Ishikawa (cell line): ENCODE results near the gene AUTS2.

Experiments
- CEBPB ChIP-seq: IDR thresholded peaks from 2 replicates; pipeline ENCODE4 v1.6.1; 2012
- CREB1 ChIP-seq: IDR thresholded peaks from 2 replicates; pipeline ENCODE4 v1.6.1; 2012; ENCODE audit warnings: low read depth
- EGR1 ChIP-seq: IDR thresholded peaks from 2 replicates; pipeline ENCODE4 v1.6.1; 2012
- EP300 ChIP-seq: IDR thresholded peaks from 2 replicates; pipeline ENCODE4 v1.6.1; 2012; ENCODE audit warnings: borderline replicate concordance
- FOXM1 ChIP-seq: IDR thresholded peaks from 2 replicates; pipeline ENCODE4 v1.6.1; 2012; ENCODE audit warnings: low read depth, borderline replicate concordance
- NFIC ChIP-seq: IDR thresholded peaks from 2 replicates; pipeline ENCODE4 v1.6.1; 2012
- RAD21 ChIP-seq: IDR thresholded peaks from 2 replicates; pipeline ENCODE4 v1.6.1; 2012; ENCODE audit warnings: low read depth
- TAF1 ChIP-seq: IDR thresholded peaks from 2 replicates; pipeline ENCODE4 v1.6.1; 2012; ENCODE audit warnings: low read depth, mild to moderate bottlenecking
- TCF12 ChIP-seq: IDR thresholded peaks from 2 replicates; pipeline ENCODE4 v1.6.1; 2012; ENCODE audit warnings: low read depth
- TEAD4 ChIP-seq: IDR thresholded peaks from 2 replicates; pipeline ENCODE4 v1.6.1; 2012
- YY1 ChIP-seq: IDR thresholded peaks from 2 replicates; pipeline ENCODE4 v1.6.1; 2012; ENCODE audit warnings: low read depth
- ZBTB7A ChIP-seq: IDR thresholded peaks from 2 replicates; pipeline ENCODE4 v1.6.1; 2012; ENCODE audit warnings: low read depth
- TF ChIP-seq, protein P1 (sequence below): IDR thresholded peaks from 2 replicates; pipeline ENCODE4 v1.6.1; 2012
- TF ChIP-seq, protein P2 (sequence below): IDR thresholded peaks from 2 replicates; pipeline ENCODE4 v1.6.1; 2012; ENCODE audit warnings: low read depth, mild to moderate bottlenecking
- TF ChIP-seq, protein P3 (sequence below): IDR thresholded peaks from 2 replicates; pipeline ENCODE4 v1.6.1; 2012

AUTS2 gene

DNA sequence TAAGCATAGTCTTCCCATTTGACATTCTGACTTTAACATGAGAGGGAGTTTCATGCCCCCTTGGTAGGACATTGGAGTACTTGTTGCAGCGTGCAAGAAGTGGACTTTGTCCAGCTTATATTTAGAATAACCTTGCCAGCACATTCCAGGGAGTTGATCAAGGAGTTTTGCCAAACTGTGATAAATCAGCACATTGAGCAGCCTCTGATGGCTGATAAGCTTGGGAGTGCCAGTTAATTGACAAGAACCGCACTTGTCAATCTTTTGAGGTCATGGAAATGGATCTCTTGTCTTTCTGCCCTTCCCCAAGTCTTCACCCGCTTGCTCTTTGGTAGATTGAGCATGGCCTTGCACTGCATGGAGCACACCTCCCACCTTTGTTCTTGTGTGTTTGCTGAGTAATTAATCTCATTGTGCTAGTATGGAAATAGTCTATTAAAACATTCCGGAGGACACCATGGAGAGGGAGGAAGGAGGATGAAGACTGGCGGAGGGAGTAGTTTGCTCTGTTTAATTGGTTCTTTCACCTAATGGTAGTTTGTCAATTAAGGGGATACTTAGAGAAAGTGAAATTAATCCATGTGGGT, 865.2 kb downstream of the AUTS2 start:
- TF ChIP-seq CREB1 (no peak), EGR1 (no peak), TAF1 (no peak), TCF12 (no peak), ZBTB7A (no peak), RAD21 (no peak), YY1 (no peak), CEBPB (no peak), TEAD4 (no peak)
- TF ChIP-seq, protein P1, sequence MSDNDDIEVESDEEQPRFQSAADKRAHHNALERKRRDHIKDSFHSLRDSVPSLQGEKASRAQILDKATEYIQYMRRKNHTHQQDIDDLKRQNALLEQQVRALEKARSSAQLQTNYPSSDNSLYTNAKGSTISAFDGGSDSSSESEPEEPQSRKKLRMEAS: no peak
- TF ChIP-seq, protein P2, sequence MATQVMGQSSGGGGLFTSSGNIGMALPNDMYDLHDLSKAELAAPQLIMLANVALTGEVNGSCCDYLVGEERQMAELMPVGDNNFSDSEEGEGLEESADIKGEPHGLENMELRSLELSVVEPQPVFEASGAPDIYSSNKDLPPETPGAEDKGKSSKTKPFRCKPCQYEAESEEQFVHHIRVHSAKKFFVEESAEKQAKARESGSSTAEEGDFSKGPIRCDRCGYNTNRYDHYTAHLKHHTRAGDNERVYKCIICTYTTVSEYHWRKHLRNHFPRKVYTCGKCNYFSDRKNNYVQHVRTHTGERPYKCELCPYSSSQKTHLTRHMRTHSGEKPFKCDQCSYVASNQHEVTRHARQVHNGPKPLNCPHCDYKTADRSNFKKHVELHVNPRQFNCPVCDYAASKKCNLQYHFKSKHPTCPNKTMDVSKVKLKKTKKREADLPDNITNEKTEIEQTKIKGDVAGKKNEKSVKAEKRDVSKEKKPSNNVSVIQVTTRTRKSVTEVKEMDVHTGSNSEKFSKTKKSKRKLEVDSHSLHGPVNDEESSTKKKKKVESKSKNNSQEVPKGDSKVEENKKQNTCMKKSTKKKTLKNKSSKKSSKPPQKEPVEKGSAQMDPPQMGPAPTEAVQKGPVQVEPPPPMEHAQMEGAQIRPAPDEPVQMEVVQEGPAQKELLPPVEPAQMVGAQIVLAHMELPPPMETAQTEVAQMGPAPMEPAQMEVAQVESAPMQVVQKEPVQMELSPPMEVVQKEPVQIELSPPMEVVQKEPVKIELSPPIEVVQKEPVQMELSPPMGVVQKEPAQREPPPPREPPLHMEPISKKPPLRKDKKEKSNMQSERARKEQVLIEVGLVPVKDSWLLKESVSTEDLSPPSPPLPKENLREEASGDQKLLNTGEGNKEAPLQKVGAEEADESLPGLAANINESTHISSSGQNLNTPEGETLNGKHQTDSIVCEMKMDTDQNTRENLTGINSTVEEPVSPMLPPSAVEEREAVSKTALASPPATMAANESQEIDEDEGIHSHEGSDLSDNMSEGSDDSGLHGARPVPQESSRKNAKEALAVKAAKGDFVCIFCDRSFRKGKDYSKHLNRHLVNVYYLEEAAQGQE: no peak
- TF ChIP-seq, protein P3, sequence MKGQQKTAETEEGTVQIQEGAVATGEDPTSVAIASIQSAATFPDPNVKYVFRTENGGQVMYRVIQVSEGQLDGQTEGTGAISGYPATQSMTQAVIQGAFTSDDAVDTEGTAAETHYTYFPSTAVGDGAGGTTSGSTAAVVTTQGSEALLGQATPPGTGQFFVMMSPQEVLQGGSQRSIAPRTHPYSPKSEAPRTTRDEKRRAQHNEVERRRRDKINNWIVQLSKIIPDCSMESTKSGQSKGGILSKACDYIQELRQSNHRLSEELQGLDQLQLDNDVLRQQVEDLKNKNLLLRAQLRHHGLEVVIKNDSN: no peak

DNA sequence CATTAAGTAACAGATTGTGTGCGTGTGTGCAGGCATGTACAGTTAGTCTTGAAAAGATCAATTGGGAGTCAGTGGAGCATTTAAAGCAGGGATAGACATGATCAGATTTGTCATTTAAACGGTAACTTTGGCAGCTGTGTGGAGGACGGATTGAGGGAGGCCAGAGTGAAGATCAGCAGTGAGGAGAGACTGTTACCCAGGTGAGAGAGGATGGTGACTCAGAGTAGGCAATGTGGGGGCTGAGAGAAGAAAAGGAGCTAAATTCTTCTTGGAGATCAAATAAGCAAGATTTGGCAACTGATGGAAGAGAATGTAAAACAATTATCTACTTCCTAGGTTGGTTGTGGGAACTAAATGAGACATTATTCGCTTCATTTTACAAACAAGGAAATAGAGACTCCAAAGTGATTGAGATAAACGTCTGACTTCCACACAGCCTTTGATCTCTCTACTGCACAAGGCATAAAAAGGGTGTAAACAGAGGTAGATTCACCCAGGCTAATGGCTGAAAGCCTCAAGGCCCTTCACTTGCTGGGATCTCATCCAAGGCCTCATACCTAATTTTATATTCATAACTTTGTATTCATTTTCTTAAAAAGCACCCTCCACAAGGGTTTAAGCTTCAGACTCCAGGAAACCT, 868.6 kb downstream of the AUTS2 start:
- TF ChIP-seq EP300: no peak
- no peak for TF ChIP-seq RAD21
- no peak for TF ChIP-seq FOXM1
- TF ChIP-seq YY1: no peak
- TF ChIP-seq ZBTB7A: no peak
- TF ChIP-seq, protein P3: no peak
- no peak for TF ChIP-seq CEBPB
- TF ChIP-seq, protein P2: no peak
- no peak for TF ChIP-seq EGR1

DNA sequence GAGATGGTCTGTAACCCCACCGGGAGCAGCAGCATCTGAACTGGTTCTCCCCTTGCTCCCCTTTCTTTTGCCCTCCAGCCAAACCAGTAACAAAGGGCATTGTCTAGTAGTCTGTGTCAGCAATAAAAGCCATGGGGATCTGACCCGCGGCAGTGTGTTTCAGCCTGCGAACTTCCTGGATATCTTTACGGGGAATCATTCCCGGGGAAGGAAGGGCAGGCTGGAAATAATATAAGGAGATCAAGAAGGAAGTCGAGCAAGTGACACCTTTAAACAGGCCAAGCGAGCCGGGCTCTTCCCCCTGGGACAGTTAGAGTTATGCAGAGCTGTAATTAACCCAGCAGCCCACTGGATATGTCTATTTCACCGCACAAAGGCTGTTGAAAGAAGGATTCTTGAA, 872.5 kb downstream of the AUTS2 start:
- TF ChIP-seq TAF1: no peak
- TF ChIP-seq TEAD4: no peak
- no peak for TF ChIP-seq CEBPB

DNA sequence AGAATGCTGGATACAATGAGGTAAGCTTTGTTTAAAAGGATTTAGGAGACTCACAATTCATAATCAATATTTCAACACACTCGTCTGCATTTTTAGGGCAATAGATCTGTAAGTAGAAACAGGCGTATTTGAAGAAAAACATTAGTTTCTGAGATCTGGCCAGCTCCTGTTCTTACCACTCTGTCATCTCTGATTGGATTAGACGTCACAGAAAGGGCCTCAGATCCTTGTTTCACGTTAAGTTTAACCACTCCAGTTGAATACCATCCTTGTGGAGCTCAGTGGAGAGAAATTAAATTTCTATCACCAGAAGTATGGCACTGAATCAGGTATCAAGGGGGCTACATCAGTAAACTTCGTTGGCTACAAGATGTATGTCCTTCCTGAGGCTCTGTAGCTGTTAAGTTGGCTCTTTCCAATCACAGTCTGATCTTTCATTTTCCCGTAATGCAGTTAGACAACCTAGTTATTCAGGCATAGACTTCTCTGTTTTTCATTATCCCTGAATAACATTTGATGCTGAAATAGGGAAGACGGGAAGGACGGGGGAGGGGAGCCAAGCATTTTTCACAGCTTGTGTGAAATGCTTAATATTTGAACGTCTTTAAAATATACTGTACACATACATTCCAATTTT, 874.4 kb downstream of the AUTS2 start:
- TF ChIP-seq CEBPB: no peak
- TF ChIP-seq YY1: no peak
- TF ChIP-seq FOXM1: no peak
- TF ChIP-seq NFIC: no peak
- no peak for TF ChIP-seq EP300

DNA sequence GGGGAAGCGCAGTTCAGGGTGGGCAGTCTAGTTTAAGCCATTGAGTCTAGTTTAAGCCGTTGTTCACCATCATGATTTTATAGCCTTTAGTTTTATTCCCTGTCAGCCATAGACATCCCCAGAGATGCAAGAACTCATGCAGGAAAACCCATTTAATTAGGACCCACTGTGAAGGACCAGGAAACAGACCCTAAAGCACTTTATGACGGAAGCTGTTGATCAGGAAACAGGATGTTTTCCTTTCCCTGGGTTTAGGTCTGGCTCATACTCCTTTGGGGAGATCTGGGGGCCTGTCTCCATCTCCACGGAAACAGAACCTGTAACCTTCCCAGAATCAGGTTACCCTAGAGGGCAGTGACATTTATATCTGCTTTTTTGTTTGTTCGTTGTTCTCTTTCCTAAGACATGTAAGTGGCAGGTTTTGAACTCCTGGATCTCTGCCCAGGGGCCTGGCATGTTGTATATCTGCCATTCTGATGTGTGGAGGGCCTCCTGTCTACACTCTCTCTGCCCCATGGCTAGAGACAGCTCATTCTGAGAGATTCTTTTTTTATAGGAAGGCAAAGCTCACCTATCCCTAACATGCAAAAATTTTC, 876.5 kb downstream of the AUTS2 start:
- TF ChIP-seq EP300: no peak
- TF ChIP-seq CREB1: no peak
- TF ChIP-seq, protein P2: no peak
- TF ChIP-seq TEAD4: no peak
- no peak for TF ChIP-seq TCF12
- no peak for TF ChIP-seq NFIC
- no peak for TF ChIP-seq RAD21
- TF ChIP-seq TAF1: no peak
- TF ChIP-seq CEBPB: no peak
- TF ChIP-seq YY1: no peak
- no peak for TF ChIP-seq ZBTB7A
- TF ChIP-seq, protein P1: no peak
- TF ChIP-seq, protein P3: no peak
- no peak for TF ChIP-seq EGR1
- TF ChIP-seq FOXM1: no peak
